ENCODE results near the gene EXTL2.

DNA sequence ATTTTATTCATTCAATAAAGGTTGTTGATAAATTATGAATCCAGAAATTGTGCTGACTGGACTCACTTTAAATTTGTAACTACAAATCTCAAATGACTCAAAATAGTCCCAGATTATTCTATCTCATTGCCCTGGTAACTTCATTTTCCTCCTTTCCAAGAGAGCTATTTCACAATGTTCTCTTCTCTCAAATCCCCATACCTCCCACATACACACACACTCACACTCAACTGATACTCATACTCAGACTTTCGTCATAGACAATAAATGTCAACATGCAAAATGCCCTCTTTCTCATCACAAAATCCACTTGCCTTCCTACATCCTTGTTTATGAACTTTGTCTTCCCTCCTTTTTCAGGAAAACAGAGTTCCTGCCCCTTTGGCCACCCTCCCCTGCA, 33.3 kb downstream of the EXTL2 start:
- TF ChIP-seq POLR2A (IDR thresholded peaks at IDR 0.05) (no peak), CTCF (IDR thresholded peaks at IDR 0.05) (no peak), EP300 (IDR thresholded peaks at IDR 0.05) (no peak)
